Endodermal cell (in vitro differentiated cells): Measurements from ENCODE around the gene SFPQ. TPM values are rescaled to one million over a fixed set of nuclear protein-coding genes. Genes with fewer than 3 reads are reported as not detected.

ENCODE experiments used
- DNase-seq: peaks from one replicate; pipeline ENCODE4 v3.0.0-alpha.2; 2017
- H3K27ac ChIP-seq: 2 replicates; pipeline ENCODE4 v1.5.1; 2013; ENCODE audit warnings: mild to moderate bottlenecking, low read depth, low read length, moderate library complexity
- H3K27me3 ChIP-seq: 2 replicates; pipeline ENCODE4 v1.6.1; 2013; ENCODE audit warnings: mild to moderate bottlenecking, low read length, moderate library complexity; ENCODE audit not compliant: insufficient read depth, control insufficient read depth, poor library complexity, severe bottlenecking
- H3K36me3 ChIP-seq: 2 replicates; pipeline ENCODE4 v1.7.0; 2013; ENCODE audit warnings: mild to moderate bottlenecking, low read length, moderate library complexity; ENCODE audit not compliant: control insufficient read depth, insufficient read depth
- H3K4me1 ChIP-seq: one replicate; pipeline ENCODE4 v1.7.0; 2013; ENCODE audit warnings: low read length; ENCODE audit not compliant: control insufficient read depth, insufficient read depth
- H3K4me3 ChIP-seq: 2 replicates; pipeline ENCODE4 v1.5.1; 2013; ENCODE audit warnings: mild to moderate bottlenecking, low read length, moderate library complexity
- H3K9ac ChIP-seq: 2 replicates; pipeline ENCODE4 v1.6.1; 2013; ENCODE audit warnings: mild to moderate bottlenecking, low read length, moderate library complexity; ENCODE audit not compliant: poor library complexity, severe bottlenecking; ENCODE audit errors: extremely low read depth
- H3K9me3 ChIP-seq: 2 replicates; pipeline ENCODE4 v1.6.1; 2013; ENCODE audit warnings: mild to moderate bottlenecking, low read length, moderate library complexity; ENCODE audit not compliant: control insufficient read depth
- H3K27ac Mint-ChIP-seq: 2 replicates; pipeline ENCODE4 v1.8.0; 2020; ENCODE audit warnings: mixed read lengths
- H3K27me3 Mint-ChIP-seq: 2 replicates; pipeline ENCODE4 v1.8.0; 2021; ENCODE audit warnings: mild to moderate bottlenecking, mixed read lengths; ENCODE audit not compliant: insufficient read depth
- H3K36me3 Mint-ChIP-seq: 2 replicates; pipeline ENCODE4 v1.8.0; 2020; ENCODE audit warnings: low read depth, mixed read lengths
- H3K4me1 Mint-ChIP-seq: 2 replicates; pipeline ENCODE4 v1.8.0; 2020; ENCODE audit warnings: mixed read lengths
- H3K4me3 Mint-ChIP-seq: 2 replicates; pipeline ENCODE4 v1.8.0; 2020; ENCODE audit warnings: mild to moderate bottlenecking, moderate library complexity, mixed read lengths
- H3K9me3 Mint-ChIP-seq: 2 replicates; pipeline ENCODE4 v1.8.0; 2020; ENCODE audit warnings: mild to moderate bottlenecking, mixed read lengths
- WGBS, 2 experiments: methylation state at CpG; one replicate each; pipeline versions ENCODE4 v1.1.5 to v1.1.7; 2013; ENCODE audit warnings: missing lambda C conversion rate in 2 of 2, mixed read lengths in 1 of 2; ENCODE audit not compliant: insufficient coverage in 1 of 2, insufficient read length in 1 of 2; 5-methylcytosine and 5-hydroxymethylcytosine counted together
- total RNA-seq, 2 donors: library from RNA; stranded (reverse); fragmentation: NEBNext Ultra II Directional in 1 of 2; extraction: Animal tissue kit (Norgen Biotek cat#: 25700) in 1 of 2; gene quantifications; 2 replicates in 1 of 2; 3 replicates in 1 of 2; pipeline ENCODE4 v1.2.1, GENCODE V29; 2021
- TF ChIP-seq, protein P1 (sequence below): fragments of 200-600 bp; sonication (generic); conservative IDR thresholded peaks from 2 replicates; pipeline ENCODE4 v1.5.0; 2021; ENCODE audit warnings: antibody characterized with exemption, mild to moderate bottlenecking

The SFPQ gene
- total RNA-seq, 2 donors from 2014 or later: 350 to 491 TPM

DNA sequence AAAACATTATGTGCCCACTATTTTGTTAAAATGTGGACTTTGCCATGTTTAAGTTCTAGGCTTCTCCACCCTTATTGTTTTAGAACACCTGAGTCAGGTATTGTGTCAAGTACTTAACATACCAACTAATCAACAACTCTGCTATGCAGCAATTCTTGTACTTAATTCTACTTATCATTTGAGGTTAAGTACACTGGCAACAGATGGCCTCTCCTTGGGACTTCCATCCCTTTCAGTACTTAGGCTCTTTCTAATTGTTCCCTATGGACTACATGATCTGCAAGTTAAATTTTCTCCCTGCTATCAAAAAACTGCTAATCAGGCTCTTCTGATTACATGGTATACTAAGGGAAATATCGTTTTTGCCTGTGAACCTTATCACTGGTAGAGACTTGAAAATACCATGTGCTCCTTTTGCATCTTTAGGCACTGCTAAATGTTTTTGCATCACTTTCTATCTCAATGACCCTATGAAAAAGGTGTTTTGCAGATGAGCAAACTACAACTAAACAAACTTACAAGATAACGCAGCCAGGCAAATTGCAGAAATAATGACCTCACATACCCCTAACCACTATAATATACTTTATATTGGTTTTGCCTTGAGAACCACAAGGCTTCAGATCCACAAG lies 18.9 kb downstream of the SFPQ start:
- peaks cover 42% of the 10 kb centered on the region for H3K36me3 Mint-ChIP-seq
- peaks cover 40% of the 10 kb centered on the region for H3K36me3 ChIP-seq
- H3K9ac ChIP-seq: peak overlapping the region; percentile 4
- H3K4me1 ChIP-seq: peaks cover 6% of the 10 kb centered on the region
- H3K4me1 Mint-ChIP-seq: peaks cover 17% of the 10 kb centered on the region
- no peaks in the 10 kb centered on the region for H3K9me3 ChIP-seq
- H3K27ac Mint-ChIP-seq: peak overlapping the region; percentile 86
- TF ChIP-seq, protein P1, sequence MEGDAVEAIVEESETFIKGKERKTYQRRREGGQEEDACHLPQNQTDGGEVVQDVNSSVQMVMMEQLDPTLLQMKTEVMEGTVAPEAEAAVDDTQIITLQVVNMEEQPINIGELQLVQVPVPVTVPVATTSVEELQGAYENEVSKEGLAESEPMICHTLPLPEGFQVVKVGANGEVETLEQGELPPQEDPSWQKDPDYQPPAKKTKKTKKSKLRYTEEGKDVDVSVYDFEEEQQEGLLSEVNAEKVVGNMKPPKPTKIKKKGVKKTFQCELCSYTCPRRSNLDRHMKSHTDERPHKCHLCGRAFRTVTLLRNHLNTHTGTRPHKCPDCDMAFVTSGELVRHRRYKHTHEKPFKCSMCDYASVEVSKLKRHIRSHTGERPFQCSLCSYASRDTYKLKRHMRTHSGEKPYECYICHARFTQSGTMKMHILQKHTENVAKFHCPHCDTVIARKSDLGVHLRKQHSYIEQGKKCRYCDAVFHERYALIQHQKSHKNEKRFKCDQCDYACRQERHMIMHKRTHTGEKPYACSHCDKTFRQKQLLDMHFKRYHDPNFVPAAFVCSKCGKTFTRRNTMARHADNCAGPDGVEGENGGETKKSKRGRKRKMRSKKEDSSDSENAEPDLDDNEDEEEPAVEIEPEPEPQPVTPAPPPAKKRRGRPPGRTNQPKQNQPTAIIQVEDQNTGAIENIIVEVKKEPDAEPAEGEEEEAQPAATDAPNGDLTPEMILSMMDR: no peak
- no peaks in the 10 kb centered on the region for H3K27me3 ChIP-seq
- no peak overlapping the region for H3K27ac ChIP-seq
- no peak overlapping the region for H3K4me3 ChIP-seq
- H3K9me3 Mint-ChIP-seq: no peaks in the 10 kb centered on the region
- DNase-seq: no peak
- H3K4me3 Mint-ChIP-seq: no peak overlapping the region
- H3K27me3 Mint-ChIP-seq: no peaks in the 10 kb centered on the region
- WGBS, 2 experiments: 40 to 74% methylated on average over 1 to 2 of the region's 2 CpGs

GRCh38 chr1:35173491-35173890 lies 19.5 kb downstream of the SFPQ start:
- 88 to 100% methylated on average over 1 to 2 of the region's 2 CpGs for WGBS, 2 experiments
- no peaks in the 10 kb centered on the region for H3K27me3 Mint-ChIP-seq
- no peak overlapping the region for H3K9ac ChIP-seq
- H3K4me1 Mint-ChIP-seq: peaks cover 12% of the 10 kb centered on the region
- H3K9me3 ChIP-seq: no peaks in the 10 kb centered on the region
- no peak for DNase-seq
- peaks cover 6% of the 10 kb centered on the region for H3K4me1 ChIP-seq
- TF ChIP-seq, protein P1: no peak
- no peak overlapping the region for H3K4me3 Mint-ChIP-seq
- H3K27ac Mint-ChIP-seq: no peak overlapping the region
- peaks cover 37% of the 10 kb centered on the region for H3K36me3 Mint-ChIP-seq
- H3K9me3 Mint-ChIP-seq: no peaks in the 10 kb centered on the region
- no peaks in the 10 kb centered on the region for H3K27me3 ChIP-seq
- peaks cover 35% of the 10 kb centered on the region for H3K36me3 ChIP-seq
- H3K27ac ChIP-seq: no peak overlapping the region
- H3K4me3 ChIP-seq: no peak overlapping the region

GRCh38 chr1:35172022-35172421 lies 20.9 kb downstream of the SFPQ start:
- Histone ChIP-seq H3K4me1 (peaks cover 3% of the 10 kb centered on the region), H3K9ac (no peak overlapping the region), H3K36me3 (peaks cover 20% of the 10 kb centered on the region), H3K27me3 (no peaks in the 10 kb centered on the region), H3K27ac (no peak overlapping the region), H3K9me3 (no peaks in the 10 kb centered on the region), H3K4me3 (no peak overlapping the region)
- H3K4me1 Mint-ChIP-seq: peaks cover 5% of the 10 kb centered on the region
- no peaks in the 10 kb centered on the region for H3K27me3 Mint-ChIP-seq
- H3K27ac Mint-ChIP-seq: no peak overlapping the region
- DNase-seq: no peak
- TF ChIP-seq, protein P1: no peak
- H3K4me3 Mint-ChIP-seq: no peak overlapping the region
- H3K9me3 Mint-ChIP-seq: no peaks in the 10 kb centered on the region
- peaks cover 22% of the 10 kb centered on the region for H3K36me3 Mint-ChIP-seq
- 92 to 95% methylated on average over 6 to 8 of the region's 8 CpGs for WGBS, 2 experiments
